Endothelial cell of umbilical vein (primary cell): ENCODE measurements around the gene RNU2-63P.

Experiments used
- CTCF ChIP-seq, 2 donors: IDR thresholded peaks; 1 replicate in 1 of 2; 2 replicates in 1 of 2; pipeline ENCODE4 v1.5.1; 2011; ENCODE audit warnings: low read length in 2 of 2, mild to moderate bottlenecking in 2 of 2, moderate library complexity in 2 of 2, control low read depth in 1 of 2, inconsistent platforms in 1 of 2, low read depth in 1 of 2; ENCODE audit not compliant: insufficient read depth in 1 of 2; ENCODE audit errors: extremely low read depth in 1 of 2
- EZH2 ChIP-seq: IDR thresholded peaks from 2 replicates; pipeline ENCODE4 v1.6.1; 2012; ENCODE audit warnings: borderline replicate concordance, low read depth, mild to moderate bottlenecking, moderate library complexity, low read length, inconsistent platforms; ENCODE audit not compliant: severe bottlenecking
- FOS ChIP-seq: IDR thresholded peaks from 2 replicates; pipeline ENCODE4 v1.6.1; 2011; ENCODE audit warnings: mild to moderate bottlenecking, low read length, moderate library complexity, borderline replicate concordance; ENCODE audit not compliant: insufficient read depth
- JUN ChIP-seq: IDR thresholded peaks from 2 replicates; pipeline ENCODE4 v1.6.1; 2011; ENCODE audit warnings: borderline replicate concordance, low read depth; ENCODE audit not compliant: insufficient read length, insufficient read depth
- MAX ChIP-seq: IDR thresholded peaks from 2 replicates; pipeline ENCODE4 v1.6.1; 2011; ENCODE audit not compliant: insufficient read depth, insufficient read length
- MYC ChIP-seq: IDR thresholded peaks from one replicate; pipeline ENCODE4 v1.6.1; 2011; ENCODE audit warnings: mild to moderate bottlenecking, low read depth, low read length
- POLR2A ChIP-seq: IDR thresholded peaks from 2 replicates; pipeline ENCODE4 v1.6.1; 2012; ENCODE audit warnings: low read depth, mild to moderate bottlenecking, control low read depth, low read length
- POLR2AphosphoS5 ChIP-seq: IDR thresholded peaks from 2 replicates; pipeline ENCODE4 v1.6.1; 2012; ENCODE audit warnings: low read depth, mild to moderate bottlenecking, control low read depth, low read length, moderate library complexity; ENCODE audit not compliant: insufficient read depth

GRCh38 chr2:88036182-88036581, 19.8 kb upstream of the RNU2-63P start:
- no peak for TF ChIP-seq MYC
- TF ChIP-seq CTCF (IDR thresholded peaks at IDR 0.05; ENCODE audit: extremely low read depth in 1 of 2, insufficient read depth in 1 of 2, low read depth in 1 of 2, low read length in 2 of 2) = no peak
- no peak for TF ChIP-seq JUN
- no peak for TF ChIP-seq EZH2
- no peak for TF ChIP-seq MAX
- no peak for TF ChIP-seq POLR2A
- no peak for TF ChIP-seq POLR2AphosphoS5
- TF ChIP-seq FOS = no peak
